ENCODE results near the gene DNAJB13. TPM values are rescaled to one million over a fixed set of nuclear protein-coding genes. Genes with fewer than 3 reads are reported as not detected.

The DNAJB13 gene
- total RNA-seq, 1 experiment from 2014 or later = 0.24 TPM

DNA sequence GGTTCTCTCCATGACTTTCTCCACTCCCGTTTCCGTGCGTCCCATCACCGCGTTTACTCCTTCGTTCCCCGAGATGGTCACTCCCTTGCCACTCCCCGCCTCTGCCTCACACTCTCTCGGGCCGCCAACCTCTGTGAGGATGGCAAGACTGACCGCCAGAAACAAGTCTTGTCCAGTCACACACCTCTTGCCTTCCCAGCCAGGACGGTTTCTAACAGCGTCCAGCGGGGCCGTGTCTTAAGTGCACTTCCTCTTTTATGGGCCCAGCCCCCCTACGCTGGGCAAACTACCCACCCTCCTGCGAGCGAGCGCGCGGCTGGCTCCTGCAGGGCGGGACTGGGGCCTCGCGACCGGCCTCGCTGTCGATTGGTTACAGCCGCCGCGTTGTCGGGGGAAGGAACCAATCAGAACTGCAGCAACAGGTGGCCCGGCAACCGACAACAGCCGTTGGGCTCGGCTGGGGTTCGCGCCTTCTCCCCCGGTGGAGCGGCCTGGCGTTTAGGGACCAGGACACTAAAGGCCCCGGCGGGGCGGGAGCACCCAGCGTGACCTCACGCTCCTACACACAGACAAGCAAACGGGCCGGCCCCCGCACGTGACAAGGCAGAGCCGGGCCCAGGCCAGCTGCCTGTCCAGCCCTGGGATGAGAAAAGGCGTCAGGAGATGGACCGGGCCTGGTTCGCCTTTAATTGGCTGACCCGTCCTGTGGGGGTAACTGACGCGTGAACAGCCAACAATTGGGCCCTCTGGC lies 32.3 kb downstream of the DNAJB13 start:
- Mint-ChIP-seq H3K27ac (peak overlapping the region; percentile 100), H3K27me3 (ENCODE audit: low read depth) (peaks cover 6% of the 10 kb centered on the region), H3K4me3 (peak overlapping the region; percentile 94), H3K36me3 (peaks cover 23% of the 10 kb centered on the region), H3K9me3 (no peaks in the 10 kb centered on the region), H3K4me1 (peaks cover 32% of the 10 kb centered on the region)
- DNase-seq (ENCODE audit: low spot score) (peak; percentile 91), ATAC-seq (peak; percentile 86)
- CTCF ChIA-PET = interaction anchor here (1.2 to 2.4 kb wide), 5 partner anchors 19 to 226 kb away, joined by 3 to 9 read pairs (median 4); partner anchors contain the start of genes C2CD3 and PPME1
- POLR2A ChIA-PET = interaction anchor here (1.1 to 1.5 kb wide), 2 partner anchors 15 to 204 kb away, joined by 4 to 6 read pairs; no protein-coding TSS in a partner anchor
- TF ChIP-seq ZNF423 (CRISPR knock-in tag; IDR thresholded peaks at IDR 0.05) (peak; percentile 79), FOXJ3 (CRISPR knock-in tag; IDR thresholded peaks at IDR 0.05; ENCODE audit: borderline replicate concordance) (no peak; the same call in 1 of the 2 replicates), NR2C2 (CRISPR knock-in tag; IDR thresholded peaks at IDR 0.05) (0 out of 2 replicates have a peak, but pooled peaks have one; percentile 9), HMGA2 (CRISPR knock-in tag; IDR thresholded peaks at IDR 0.05) (no peak), ESRRA (CRISPR knock-in tag; IDR thresholded peaks at IDR 0.05; ENCODE audit: borderline replicate concordance) (peak; percentile 80; the same call in 1 of the 2 replicates), ZNF317 (CRISPR knock-in tag; IDR thresholded peaks at IDR 0.05; ENCODE audit: borderline replicate concordance, low read depth) (no peak), ZNF232 (CRISPR knock-in tag; IDR thresholded peaks at IDR 0.05) (no peak), JUN (CRISPR knock-in tag; IDR thresholded peaks at IDR 0.05) (peak; percentile 49; the same call in 1 of the 2 replicates), ZNF263 (CRISPR knock-in tag; IDR thresholded peaks at IDR 0.05; ENCODE audit: low read depth) (no peak), ZNF396 (CRISPR knock-in tag; IDR thresholded peaks at IDR 0.05; ENCODE audit: borderline replicate concordance) (no peak), ZNF138 (CRISPR knock-in tag; conservative IDR thresholded peaks at IDR 0.05) (no peak), IRF2 (CRISPR knock-in tag; IDR thresholded peaks at IDR 0.05; ENCODE audit: borderline replicate concordance, low read depth) (0 out of 2 replicates have a peak, but pooled peaks have one; percentile 25), SOX15 (CRISPR knock-in tag; IDR thresholded peaks at IDR 0.05) (no peak), NFATC4 (CRISPR knock-in tag; IDR thresholded peaks at IDR 0.05) (no peak)
- TF ChIP-seq, protein P1, sequence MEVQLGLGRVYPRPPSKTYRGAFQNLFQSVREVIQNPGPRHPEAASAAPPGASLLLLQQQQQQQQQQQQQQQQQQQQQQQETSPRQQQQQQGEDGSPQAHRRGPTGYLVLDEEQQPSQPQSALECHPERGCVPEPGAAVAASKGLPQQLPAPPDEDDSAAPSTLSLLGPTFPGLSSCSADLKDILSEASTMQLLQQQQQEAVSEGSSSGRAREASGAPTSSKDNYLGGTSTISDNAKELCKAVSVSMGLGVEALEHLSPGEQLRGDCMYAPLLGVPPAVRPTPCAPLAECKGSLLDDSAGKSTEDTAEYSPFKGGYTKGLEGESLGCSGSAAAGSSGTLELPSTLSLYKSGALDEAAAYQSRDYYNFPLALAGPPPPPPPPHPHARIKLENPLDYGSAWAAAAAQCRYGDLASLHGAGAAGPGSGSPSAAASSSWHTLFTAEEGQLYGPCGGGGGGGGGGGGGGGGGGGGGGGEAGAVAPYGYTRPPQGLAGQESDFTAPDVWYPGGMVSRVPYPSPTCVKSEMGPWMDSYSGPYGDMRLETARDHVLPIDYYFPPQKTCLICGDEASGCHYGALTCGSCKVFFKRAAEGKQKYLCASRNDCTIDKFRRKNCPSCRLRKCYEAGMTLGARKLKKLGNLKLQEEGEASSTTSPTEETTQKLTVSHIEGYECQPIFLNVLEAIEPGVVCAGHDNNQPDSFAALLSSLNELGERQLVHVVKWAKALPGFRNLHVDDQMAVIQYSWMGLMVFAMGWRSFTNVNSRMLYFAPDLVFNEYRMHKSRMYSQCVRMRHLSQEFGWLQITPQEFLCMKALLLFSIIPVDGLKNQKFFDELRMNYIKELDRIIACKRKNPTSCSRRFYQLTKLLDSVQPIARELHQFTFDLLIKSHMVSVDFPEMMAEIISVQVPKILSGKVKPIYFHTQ (CRISPR knock-in tag; IDR thresholded peaks at IDR 0.05) = no peak
- TF ChIP-seq, protein P2, sequence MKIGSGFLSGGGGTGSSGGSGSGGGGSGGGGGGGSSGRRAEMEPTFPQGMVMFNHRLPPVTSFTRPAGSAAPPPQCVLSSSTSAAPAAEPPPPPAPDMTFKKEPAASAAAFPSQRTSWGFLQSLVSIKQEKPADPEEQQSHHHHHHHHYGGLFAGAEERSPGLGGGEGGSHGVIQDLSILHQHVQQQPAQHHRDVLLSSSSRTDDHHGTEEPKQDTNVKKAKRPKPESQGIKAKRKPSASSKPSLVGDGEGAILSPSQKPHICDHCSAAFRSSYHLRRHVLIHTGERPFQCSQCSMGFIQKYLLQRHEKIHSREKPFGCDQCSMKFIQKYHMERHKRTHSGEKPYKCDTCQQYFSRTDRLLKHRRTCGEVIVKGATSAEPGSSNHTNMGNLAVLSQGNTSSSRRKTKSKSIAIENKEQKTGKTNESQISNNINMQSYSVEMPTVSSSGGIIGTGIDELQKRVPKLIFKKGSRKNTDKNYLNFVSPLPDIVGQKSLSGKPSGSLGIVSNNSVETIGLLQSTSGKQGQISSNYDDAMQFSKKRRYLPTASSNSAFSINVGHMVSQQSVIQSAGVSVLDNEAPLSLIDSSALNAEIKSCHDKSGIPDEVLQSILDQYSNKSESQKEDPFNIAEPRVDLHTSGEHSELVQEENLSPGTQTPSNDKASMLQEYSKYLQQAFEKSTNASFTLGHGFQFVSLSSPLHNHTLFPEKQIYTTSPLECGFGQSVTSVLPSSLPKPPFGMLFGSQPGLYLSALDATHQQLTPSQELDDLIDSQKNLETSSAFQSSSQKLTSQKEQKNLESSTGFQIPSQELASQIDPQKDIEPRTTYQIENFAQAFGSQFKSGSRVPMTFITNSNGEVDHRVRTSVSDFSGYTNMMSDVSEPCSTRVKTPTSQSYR (CRISPR knock-in tag; IDR thresholded peaks at IDR 0.05) = peak; percentile 69; the same call in 1 of the 2 replicates
- TF ChIP-seq, protein P3, sequence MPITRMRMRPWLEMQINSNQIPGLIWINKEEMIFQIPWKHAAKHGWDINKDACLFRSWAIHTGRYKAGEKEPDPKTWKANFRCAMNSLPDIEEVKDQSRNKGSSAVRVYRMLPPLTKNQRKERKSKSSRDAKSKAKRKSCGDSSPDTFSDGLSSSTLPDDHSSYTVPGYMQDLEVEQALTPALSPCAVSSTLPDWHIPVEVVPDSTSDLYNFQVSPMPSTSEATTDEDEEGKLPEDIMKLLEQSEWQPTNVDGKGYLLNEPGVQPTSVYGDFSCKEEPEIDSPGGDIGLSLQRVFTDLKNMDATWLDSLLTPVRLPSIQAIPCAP (CRISPR knock-in tag; IDR thresholded peaks at IDR 0.05) = no peak
- TF ChIP-seq, protein P4, sequence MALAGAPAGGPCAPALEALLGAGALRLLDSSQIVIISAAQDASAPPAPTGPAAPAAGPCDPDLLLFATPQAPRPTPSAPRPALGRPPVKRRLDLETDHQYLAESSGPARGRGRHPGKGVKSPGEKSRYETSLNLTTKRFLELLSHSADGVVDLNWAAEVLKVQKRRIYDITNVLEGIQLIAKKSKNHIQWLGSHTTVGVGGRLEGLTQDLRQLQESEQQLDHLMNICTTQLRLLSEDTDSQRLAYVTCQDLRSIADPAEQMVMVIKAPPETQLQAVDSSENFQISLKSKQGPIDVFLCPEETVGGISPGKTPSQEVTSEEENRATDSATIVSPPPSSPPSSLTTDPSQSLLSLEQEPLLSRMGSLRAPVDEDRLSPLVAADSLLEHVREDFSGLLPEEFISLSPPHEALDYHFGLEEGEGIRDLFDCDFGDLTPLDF (CRISPR knock-in tag; IDR thresholded peaks at IDR 0.05) = no peak
- TF ChIP-seq, protein P5, sequence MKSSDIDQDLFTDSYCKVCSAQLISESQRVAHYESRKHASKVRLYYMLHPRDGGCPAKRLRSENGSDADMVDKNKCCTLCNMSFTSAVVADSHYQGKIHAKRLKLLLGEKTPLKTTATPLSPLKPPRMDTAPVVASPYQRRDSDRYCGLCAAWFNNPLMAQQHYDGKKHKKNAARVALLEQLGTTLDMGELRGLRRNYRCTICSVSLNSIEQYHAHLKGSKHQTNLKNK (CRISPR knock-in tag; IDR thresholded peaks at IDR 0.05) = no peak
- TF ChIP-seq, protein P6, sequence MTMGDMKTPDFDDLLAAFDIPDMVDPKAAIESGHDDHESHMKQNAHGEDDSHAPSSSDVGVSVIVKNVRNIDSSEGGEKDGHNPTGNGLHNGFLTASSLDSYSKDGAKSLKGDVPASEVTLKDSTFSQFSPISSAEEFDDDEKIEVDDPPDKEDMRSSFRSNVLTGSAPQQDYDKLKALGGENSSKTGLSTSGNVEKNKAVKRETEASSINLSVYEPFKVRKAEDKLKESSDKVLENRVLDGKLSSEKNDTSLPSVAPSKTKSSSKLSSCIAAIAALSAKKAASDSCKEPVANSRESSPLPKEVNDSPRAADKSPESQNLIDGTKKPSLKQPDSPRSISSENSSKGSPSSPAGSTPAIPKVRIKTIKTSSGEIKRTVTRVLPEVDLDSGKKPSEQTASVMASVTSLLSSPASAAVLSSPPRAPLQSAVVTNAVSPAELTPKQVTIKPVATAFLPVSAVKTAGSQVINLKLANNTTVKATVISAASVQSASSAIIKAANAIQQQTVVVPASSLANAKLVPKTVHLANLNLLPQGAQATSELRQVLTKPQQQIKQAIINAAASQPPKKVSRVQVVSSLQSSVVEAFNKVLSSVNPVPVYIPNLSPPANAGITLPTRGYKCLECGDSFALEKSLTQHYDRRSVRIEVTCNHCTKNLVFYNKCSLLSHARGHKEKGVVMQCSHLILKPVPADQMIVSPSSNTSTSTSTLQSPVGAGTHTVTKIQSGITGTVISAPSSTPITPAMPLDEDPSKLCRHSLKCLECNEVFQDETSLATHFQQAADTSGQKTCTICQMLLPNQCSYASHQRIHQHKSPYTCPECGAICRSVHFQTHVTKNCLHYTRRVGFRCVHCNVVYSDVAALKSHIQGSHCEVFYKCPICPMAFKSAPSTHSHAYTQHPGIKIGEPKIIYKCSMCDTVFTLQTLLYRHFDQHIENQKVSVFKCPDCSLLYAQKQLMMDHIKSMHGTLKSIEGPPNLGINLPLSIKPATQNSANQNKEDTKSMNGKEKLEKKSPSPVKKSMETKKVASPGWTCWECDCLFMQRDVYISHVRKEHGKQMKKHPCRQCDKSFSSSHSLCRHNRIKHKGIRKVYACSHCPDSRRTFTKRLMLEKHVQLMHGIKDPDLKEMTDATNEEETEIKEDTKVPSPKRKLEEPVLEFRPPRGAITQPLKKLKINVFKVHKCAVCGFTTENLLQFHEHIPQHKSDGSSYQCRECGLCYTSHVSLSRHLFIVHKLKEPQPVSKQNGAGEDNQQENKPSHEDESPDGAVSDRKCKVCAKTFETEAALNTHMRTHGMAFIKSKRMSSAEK (CRISPR knock-in tag; IDR thresholded peaks at IDR 0.05; ENCODE audit: borderline replicate concordance) = no peak
- TF ChIP-seq, protein P7, sequence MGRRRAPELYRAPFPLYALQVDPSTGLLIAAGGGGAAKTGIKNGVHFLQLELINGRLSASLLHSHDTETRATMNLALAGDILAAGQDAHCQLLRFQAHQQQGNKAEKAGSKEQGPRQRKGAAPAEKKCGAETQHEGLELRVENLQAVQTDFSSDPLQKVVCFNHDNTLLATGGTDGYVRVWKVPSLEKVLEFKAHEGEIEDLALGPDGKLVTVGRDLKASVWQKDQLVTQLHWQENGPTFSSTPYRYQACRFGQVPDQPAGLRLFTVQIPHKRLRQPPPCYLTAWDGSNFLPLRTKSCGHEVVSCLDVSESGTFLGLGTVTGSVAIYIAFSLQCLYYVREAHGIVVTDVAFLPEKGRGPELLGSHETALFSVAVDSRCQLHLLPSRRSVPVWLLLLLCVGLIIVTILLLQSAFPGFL (CRISPR knock-in tag; IDR thresholded peaks at IDR 0.05; ENCODE audit: borderline replicate concordance) = no peak
- TF ChIP-seq, protein P8, sequence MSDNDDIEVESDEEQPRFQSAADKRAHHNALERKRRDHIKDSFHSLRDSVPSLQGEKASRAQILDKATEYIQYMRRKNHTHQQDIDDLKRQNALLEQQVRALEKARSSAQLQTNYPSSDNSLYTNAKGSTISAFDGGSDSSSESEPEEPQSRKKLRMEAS (CRISPR knock-in tag; IDR thresholded peaks at IDR 0.05) = peak; percentile 93

Measured in WTC11 (cell line).